ENCODE data around the gene TPD52L2. TPM values are rescaled to one million over a fixed set of nuclear protein-coding genes. Genes with fewer than 3 reads are reported as not detected.

The TPD52L2 gene
- total and polyA plus RNA-seq, 8 donors, result 82.6 to 116 (median 87.0) TPM

DNA sequence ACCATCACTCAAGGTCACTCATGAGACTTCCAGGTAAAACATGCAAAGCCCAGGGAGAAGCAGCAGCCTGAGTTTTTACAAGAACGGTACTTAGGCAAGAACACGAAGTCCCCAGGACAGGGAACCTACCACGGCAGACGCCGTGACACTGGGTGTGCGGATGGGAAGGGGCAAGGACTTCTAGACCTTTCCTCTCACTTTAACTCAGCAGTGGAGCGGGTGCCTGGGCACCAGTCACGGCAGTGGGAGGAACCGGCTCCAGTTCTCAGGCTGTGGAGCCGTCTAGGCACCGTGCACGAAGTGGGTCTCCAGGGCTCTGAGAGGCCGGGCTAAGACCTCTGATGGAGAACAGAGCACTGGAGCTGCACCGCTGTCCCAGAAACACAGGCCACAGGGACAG, 36.5 kb upstream of the TPD52L2 start:
- ATAC-seq, result no peak

DNA sequence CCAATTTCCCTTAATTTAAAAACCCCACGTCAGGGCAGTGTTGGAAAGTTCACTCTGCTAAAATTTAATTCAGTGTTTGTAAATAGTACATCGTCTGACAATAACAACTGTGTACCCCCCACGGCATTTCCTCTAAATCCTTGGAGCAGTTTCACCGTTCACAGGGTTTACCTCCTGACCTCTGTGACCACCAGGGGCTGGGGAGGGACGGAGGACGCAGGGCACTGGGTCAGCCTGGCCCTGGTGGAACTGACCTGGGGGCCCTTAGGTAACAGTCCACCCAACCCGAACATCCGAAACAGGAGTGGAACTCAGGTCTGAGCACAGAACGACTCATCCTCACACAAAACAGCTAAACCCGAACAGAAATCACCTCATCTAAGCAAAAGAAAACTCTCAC, 36.1 kb upstream of the TPD52L2 start:
- no peaks in the 10 kb centered on the region for H3K36me3 ChIP-seq
- H3K9me3 ChIP-seq, result no peaks in the 10 kb centered on the region
- no peak for DNase-seq
- ATAC-seq, result no peak
- H3K4me1 ChIP-seq, result peaks cover 4 to 46% of the 10 kb centered on the region in 2 donors
- TF ChIP-seq, protein P1, sequence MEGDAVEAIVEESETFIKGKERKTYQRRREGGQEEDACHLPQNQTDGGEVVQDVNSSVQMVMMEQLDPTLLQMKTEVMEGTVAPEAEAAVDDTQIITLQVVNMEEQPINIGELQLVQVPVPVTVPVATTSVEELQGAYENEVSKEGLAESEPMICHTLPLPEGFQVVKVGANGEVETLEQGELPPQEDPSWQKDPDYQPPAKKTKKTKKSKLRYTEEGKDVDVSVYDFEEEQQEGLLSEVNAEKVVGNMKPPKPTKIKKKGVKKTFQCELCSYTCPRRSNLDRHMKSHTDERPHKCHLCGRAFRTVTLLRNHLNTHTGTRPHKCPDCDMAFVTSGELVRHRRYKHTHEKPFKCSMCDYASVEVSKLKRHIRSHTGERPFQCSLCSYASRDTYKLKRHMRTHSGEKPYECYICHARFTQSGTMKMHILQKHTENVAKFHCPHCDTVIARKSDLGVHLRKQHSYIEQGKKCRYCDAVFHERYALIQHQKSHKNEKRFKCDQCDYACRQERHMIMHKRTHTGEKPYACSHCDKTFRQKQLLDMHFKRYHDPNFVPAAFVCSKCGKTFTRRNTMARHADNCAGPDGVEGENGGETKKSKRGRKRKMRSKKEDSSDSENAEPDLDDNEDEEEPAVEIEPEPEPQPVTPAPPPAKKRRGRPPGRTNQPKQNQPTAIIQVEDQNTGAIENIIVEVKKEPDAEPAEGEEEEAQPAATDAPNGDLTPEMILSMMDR (IDR thresholded peaks at IDR 0.05), result no peak
- intact Hi-C loops (cut with DNase I), result no loop called here
- H3K27ac ChIP-seq, result no peak overlapping the region
- peaks cover 0 to 56% of the 10 kb centered on the region in 2 donors for H3K27me3 ChIP-seq
- peak overlapping the region in 1 of 2 donors; percentile 57 for H3K4me3 ChIP-seq

More for the DNA sequence above, 36.5 kb upstream of the TPD52L2 start:
- Histone ChIP-seq H3K27ac (no peak overlapping the region), H3K4me1 (peaks cover under 1 to 44% of the 10 kb centered on the region in 2 donors), H3K36me3 (no peaks in the 10 kb centered on the region), H3K4me3 (peak overlapping the region in 1 of 2 donors; percentile 57), H3K9me3 (no peaks in the 10 kb centered on the region), H3K27me3 (peaks cover 0 to 52% of the 10 kb centered on the region in 2 donors)
- TF ChIP-seq, protein P1 (IDR thresholded peaks at IDR 0.05), result no peak
- DNase-seq, result no peak
- intact Hi-C loops (cut with DNase I), result no loop called here

DNA sequence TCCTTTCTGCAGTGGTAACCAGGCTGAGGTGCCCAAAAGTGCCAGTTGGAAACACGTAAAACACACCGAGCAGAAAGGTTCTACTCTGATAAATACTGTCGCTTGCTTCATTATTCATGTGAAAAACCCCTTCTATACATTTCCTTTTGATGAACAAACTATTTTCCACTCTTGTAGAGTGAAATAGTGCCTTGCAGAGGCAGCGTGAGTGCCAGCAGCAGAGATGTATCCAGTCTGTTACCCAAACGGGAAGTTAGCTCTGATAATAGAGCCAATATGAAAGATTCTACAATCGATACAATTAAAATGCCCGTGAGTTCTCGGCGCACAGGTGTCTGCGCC, 35.5 kb upstream of the TPD52L2 start:
- intact Hi-C loops (cut with DNase I), result no loop called here
- H3K36me3 ChIP-seq, result no peaks in the 10 kb centered on the region
- H3K27ac ChIP-seq, result peak overlapping the region in 1 of 2 donors; percentile 58
- H3K9me3 ChIP-seq, result no peaks in the 10 kb centered on the region
- ATAC-seq (no peak), DNase-seq (no peak)
- H3K27me3 ChIP-seq, result peaks cover 0 to 60% of the 10 kb centered on the region in 2 donors
- H3K4me3 ChIP-seq, result peak overlapping the region; percentile 41 to 57
- H3K4me1 ChIP-seq, result peaks cover 11 to 52% of the 10 kb centered on the region in 2 donors
- TF ChIP-seq, protein P1 (IDR thresholded peaks at IDR 0.05), result no peak

DNA sequence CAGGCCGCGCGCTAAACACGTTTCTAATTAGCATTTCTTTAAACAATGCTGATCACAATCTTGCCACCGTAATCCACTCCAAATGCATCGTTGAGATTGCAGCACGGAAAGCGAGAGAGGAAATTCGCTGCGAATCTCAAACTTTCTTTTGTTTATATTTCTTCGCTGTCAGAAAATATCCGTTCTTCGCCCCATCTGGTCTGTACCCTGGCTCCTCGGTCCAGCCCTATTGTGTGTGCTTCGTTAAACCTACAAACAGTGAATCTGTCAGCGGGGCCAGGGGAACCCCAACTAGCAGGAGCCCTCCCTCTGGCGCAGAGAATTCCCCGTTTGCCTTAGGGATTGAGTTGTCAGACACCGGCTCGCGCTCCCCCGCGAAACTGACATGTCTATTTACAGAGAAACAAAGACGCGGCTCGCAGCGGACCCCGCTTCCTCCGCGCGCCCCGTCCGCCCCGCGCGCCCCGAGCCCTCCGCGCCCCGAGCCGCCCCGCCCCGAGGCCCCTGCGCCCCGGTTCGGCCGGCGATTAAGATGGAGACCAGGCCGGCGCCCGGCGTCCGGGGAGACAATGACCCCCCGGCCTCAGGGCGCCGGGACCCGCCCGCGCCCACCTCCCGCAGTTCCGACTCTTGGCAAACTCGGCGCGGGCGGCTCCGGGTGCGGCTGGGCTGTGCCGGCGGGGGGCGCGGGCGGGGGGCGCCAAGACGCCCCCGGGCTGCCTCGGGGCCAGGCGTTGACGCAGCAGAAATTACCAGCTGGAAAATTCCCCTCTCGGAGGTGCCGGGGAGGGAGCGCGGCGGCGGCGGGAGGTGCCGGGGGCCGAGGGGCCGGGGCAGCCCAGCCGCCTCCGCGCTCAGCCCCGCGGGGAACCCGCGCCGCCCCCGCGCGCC, 34.9 kb upstream of the TPD52L2 start:
- DNase-seq (no peak), ATAC-seq (no peak)
- Histone ChIP-seq H3K27me3 (peaks cover 0 to 60% of the 10 kb centered on the region in 2 donors), H3K4me3 (peak overlapping the region; percentile 41 to 57), H3K27ac (peak overlapping the region; percentile 53 to 58), H3K36me3 (no peaks in the 10 kb centered on the region), H3K4me1 (peaks cover 14 to 56% of the 10 kb centered on the region in 2 donors), H3K9me3 (no peaks in the 10 kb centered on the region)
- TF ChIP-seq, protein P1 (IDR thresholded peaks at IDR 0.05), result no peak
- intact Hi-C loops (cut with DNase I), result no loop called here

DNA sequence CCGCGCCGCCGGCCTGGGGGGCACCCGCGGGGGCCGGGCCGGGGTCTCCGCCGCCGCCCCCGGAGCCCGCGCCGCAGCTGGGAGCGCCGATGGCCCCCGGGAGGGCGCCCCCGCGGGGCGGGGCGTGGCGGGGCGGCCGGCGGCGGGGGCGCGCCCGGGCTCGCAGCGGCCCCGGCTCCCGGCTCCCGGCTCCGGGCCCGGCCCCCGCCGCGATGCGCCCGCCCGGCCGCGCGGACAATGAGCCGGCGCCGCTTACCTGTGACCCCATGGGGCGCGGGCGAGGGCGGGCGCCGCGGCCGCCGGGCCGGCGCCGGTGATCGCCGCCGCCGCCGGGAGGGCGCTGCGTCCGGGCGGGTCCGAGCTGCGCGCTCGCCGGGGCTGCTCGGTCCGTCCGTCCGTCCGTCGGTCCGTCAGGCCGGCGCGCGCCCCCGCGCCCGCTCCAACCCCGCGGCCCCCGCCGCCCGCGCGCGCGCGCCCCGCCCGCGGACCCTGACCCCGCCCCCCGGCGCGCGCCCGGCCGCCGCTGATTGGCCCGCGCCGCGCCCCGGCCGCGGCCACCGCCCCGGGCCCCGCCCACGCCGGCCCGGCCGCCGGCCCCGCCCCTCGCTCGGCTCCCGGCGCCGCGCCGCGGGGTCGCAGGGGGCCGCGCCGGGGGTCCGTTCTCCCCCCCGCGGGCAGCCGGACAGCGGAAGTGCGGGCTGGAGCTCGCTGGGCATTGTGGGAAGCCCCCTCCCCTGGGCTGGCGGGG, 34.1 kb upstream of the TPD52L2 start, which contains the start of gene ZBTB46:
Gene ZBTB46 (minus strand): TSS at position 424 of the 748 bp plus-strand sequence. CDS start 40,507 bp downstream, outside the sequence.
- H3K36me3 ChIP-seq, result no peaks in the 10 kb centered on the region
- peaks cover 0 to 60% of the 10 kb centered on the region in 2 donors for H3K27me3 ChIP-seq
- H3K4me3 ChIP-seq, result peak within 1 kb of the TSS; percentile 41 to 57
- TF ChIP-seq, protein P1 (IDR thresholded peaks at IDR 0.05), result no peak
- DNase-seq (peak in 1 of 4 donors; percentile 88), ATAC-seq (peak; percentile 50)
- intact Hi-C loops (cut with DNase I), result no loop called here
- H3K27ac ChIP-seq, result peak within 1 kb of the TSS; percentile 53 to 66
- H3K9me3 ChIP-seq, result no peaks in the 10 kb centered on the region
- peaks cover 14 to 57% of the 10 kb centered on the region in 2 donors for H3K4me1 ChIP-seq
